ENCODE measurements around the gene TSPAN33. TPM values are rescaled to one million over a fixed set of nuclear protein-coding genes. Genes with fewer than 3 reads are reported as not detected.
A peak's percentile ranks its signal among the peaks of the same experiment; 100 is the strongest.
"Not testable (repeated sequence)": the region's sequence is repeated elsewhere in the genome, so short reads cannot be mapped to it uniquely, and the experiment has no call there.

TSPAN33 gene
- total RNA-seq, 1 donor from 2014 or later: 6.6 TPM

- H3K4me3 Mint-ChIP-seq (ENCODE audit: unreplicated experiment): no peak overlapping the region
These were observed 68.1 kb downstream of the TSPAN33 start for GRCh38 chr7:129212596-129212995.

GRCh38 chr7:129213828-129214227 is 69.3 kb downstream of the TSPAN33 start:
- Mint-ChIP-seq H3K9me3 (ENCODE audit: unreplicated experiment) (peaks cover 3% of the 10 kb centered on the region), H3K4me3 (ENCODE audit: unreplicated experiment) (no peak overlapping the region), H3K27ac (ENCODE audit: unreplicated experiment) (no peak overlapping the region), H3K27me3 (ENCODE audit: unreplicated experiment) (peaks cover 5% of the 10 kb centered on the region), H3K4me1 (ENCODE audit: low read depth, unreplicated experiment) (peaks cover 4% of the 10 kb centered on the region), H3K36me3 (ENCODE audit: unreplicated experiment) (peaks cover 4% of the 10 kb centered on the region)
- no peak for TF ChIP-seq CTCF (IDR thresholded peaks at IDR 0.05; ENCODE audit: partially characterized antibody, unreplicated experiment)
- peak; percentile 36 for DNase-seq

More at GRCh38 chr7:129212596-129212995, 68.1 kb downstream of the TSPAN33 start:
- H3K36me3 Mint-ChIP-seq (ENCODE audit: unreplicated experiment): peaks cover 4% of the 10 kb centered on the region
- no peak for DNase-seq
- peaks cover 3% of the 10 kb centered on the region for H3K9me3 Mint-ChIP-seq (ENCODE audit: unreplicated experiment)
- no peak for TF ChIP-seq CTCF (IDR thresholded peaks at IDR 0.05; ENCODE audit: partially characterized antibody, unreplicated experiment)
- peaks cover 4% of the 10 kb centered on the region for H3K4me1 Mint-ChIP-seq (ENCODE audit: low read depth, unreplicated experiment)
- H3K27me3 Mint-ChIP-seq (ENCODE audit: unreplicated experiment): peaks cover 5% of the 10 kb centered on the region
- no peak overlapping the region for H3K27ac Mint-ChIP-seq (ENCODE audit: unreplicated experiment)

- H3K36me3 Mint-ChIP-seq (ENCODE audit: unreplicated experiment); H3K27me3 Mint-ChIP-seq (ENCODE audit: unreplicated experiment); DNase-seq; H3K4me1 Mint-ChIP-seq (ENCODE audit: low read depth, unreplicated experiment); H3K4me3 Mint-ChIP-seq (ENCODE audit: unreplicated experiment); H3K27ac Mint-ChIP-seq (ENCODE audit: unreplicated experiment); H3K9me3 Mint-ChIP-seq (ENCODE audit: unreplicated experiment): not testable (repeated sequence)
These were observed 71.2 kb downstream of the TSPAN33 start for GRCh38 chr7:129215691-129216090.

- not testable (repeated sequence) for H3K4me3 Mint-ChIP-seq (ENCODE audit: unreplicated experiment); DNase-seq; H3K36me3 Mint-ChIP-seq (ENCODE audit: unreplicated experiment); H3K27me3 Mint-ChIP-seq (ENCODE audit: unreplicated experiment); H3K4me1 Mint-ChIP-seq (ENCODE audit: low read depth, unreplicated experiment); H3K9me3 Mint-ChIP-seq (ENCODE audit: unreplicated experiment)
- peak overlapping the region; percentile 83 for H3K27ac Mint-ChIP-seq (ENCODE audit: unreplicated experiment)
These were observed 71.7 kb downstream of the TSPAN33 start for GRCh38 chr7:129216101-129216715.

- not testable (repeated sequence) for H3K36me3 Mint-ChIP-seq (ENCODE audit: unreplicated experiment); H3K9me3 Mint-ChIP-seq (ENCODE audit: unreplicated experiment); DNase-seq; H3K27me3 Mint-ChIP-seq (ENCODE audit: unreplicated experiment); H3K4me1 Mint-ChIP-seq (ENCODE audit: low read depth, unreplicated experiment)
- Mint-ChIP-seq H3K27ac (ENCODE audit: unreplicated experiment) (peak overlapping the region; percentile 83), H3K4me3 (ENCODE audit: unreplicated experiment) (peak overlapping the region; percentile 3)
These were observed 72.4 kb downstream of the TSPAN33 start for GRCh38 chr7:129216821-129217416.

GRCh38 chr7:129218514-129219062 is 74.1 kb downstream of the TSPAN33 start:
- Mint-ChIP-seq H3K27ac (ENCODE audit: unreplicated experiment) (peak overlapping the region; percentile 33), H3K9me3 (ENCODE audit: unreplicated experiment) (peaks cover 4% of the 10 kb centered on the region), H3K36me3 (ENCODE audit: unreplicated experiment) (peaks cover 4% of the 10 kb centered on the region), H3K4me3 (ENCODE audit: unreplicated experiment) (no peak overlapping the region), H3K27me3 (ENCODE audit: unreplicated experiment) (no peaks in the 10 kb centered on the region), H3K4me1 (ENCODE audit: low read depth, unreplicated experiment) (peaks cover 8% of the 10 kb centered on the region)
- peak; percentile 88 for DNase-seq
- TF ChIP-seq CTCF (IDR thresholded peaks at IDR 0.05; ENCODE audit: partially characterized antibody, unreplicated experiment): peak; percentile 95

- H3K9me3 Mint-ChIP-seq (ENCODE audit: unreplicated experiment); DNase-seq; H3K27ac Mint-ChIP-seq (ENCODE audit: unreplicated experiment); H3K36me3 Mint-ChIP-seq (ENCODE audit: unreplicated experiment); H3K4me3 Mint-ChIP-seq (ENCODE audit: unreplicated experiment); H3K27me3 Mint-ChIP-seq (ENCODE audit: unreplicated experiment); H3K4me1 Mint-ChIP-seq (ENCODE audit: low read depth, unreplicated experiment): not testable (repeated sequence)
These were observed 74.7 kb downstream of the TSPAN33 start for GRCh38 chr7:129219166-129219565.
